Measurements from ENCODE around the gene OGT. TPM values are rescaled to one million over a fixed set of nuclear protein-coding genes. Genes with fewer than 3 reads are reported as not detected.
"Not testable (repeated sequence)": the region's sequence is repeated elsewhere in the genome, so short reads cannot be mapped to it uniquely, and the experiment has no call there.

The OGT gene
- 223 and 272 TPM in 2 replicates for total RNA-seq

- TF ChIP-seq CTCF (IDR thresholded peaks at IDR 0.05), result no peak
- Mint-ChIP-seq H3K9me3 (no peaks in the 10 kb centered on the region), H3K36me3 (ENCODE audit: low read depth) (peaks cover 35% of the 10 kb centered on the region), H3K4me3 (peak within 1 kb of the TSS; percentile 96), H3K27me3 (no peaks in the 10 kb centered on the region), H3K27ac (peak within 1 kb of the TSS; percentile 93), H3K4me1 (peaks cover 24% of the 10 kb centered on the region)
- ChIA-PET CTCF (interaction anchor here (1.0 kb wide), 2 partner anchors 10 kb away, joined by 4 to 5 read pairs; no protein-coding TSS in a partner anchor), POLR2A (interaction anchor here (0.5 to 5.4 kb wide), 17 partner anchors 10 to 1399 kb away, joined by 3 to 79 read pairs (median 4); partner anchors contain the start of genes MED12, NONO, TAF1 and ZMYM3)
- intact Hi-C loops (cut with micrococcal nuclease), result loop anchor here (1.0 to 10.0 kb wide), 6 partner anchors 8 to 468 kb away; partner anchors contain the start of genes IL2RG, SNX12, TAF1 and ZMYM3
- peak; percentile 77 for DNase-seq
- ATAC-seq (ENCODE audit: low read depth), result peak; percentile 82
Measured at GRCh38 chrX:71532753-71533425, at the start of gene OGT. Gene OGT (plus strand): TSS chrX:71533104. CDS start chrX:71533300, 196 bp downstream.

DNA sequence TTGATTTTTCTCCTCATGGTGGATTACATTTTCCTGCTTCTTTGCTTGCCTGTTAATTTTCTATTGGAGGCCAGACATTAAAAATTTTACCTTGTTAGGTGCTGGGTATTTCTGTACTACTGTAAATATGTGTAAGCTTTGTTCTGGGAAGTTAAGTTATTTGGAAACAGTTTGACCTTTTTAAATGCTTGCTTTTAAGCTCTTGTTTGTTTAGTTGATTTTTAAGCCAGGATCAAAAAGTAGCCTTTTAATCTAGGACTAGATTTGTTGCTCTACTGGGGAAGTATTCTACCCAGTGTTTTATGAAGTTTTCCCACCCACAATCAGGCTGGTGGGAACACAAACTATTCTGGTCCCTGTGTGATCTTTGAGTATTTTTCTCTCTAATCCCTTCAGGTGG is 45.1 kb upstream of the OGT start:
- no peak for TF ChIP-seq CTCF (IDR thresholded peaks at IDR 0.05)
- CTCF ChIA-PET, result no interaction called here
- no peak for ATAC-seq (ENCODE audit: low read depth)
- H3K27me3 Mint-ChIP-seq, result no peaks in the 10 kb centered on the region
- H3K4me3 Mint-ChIP-seq, result no peak overlapping the region
- H3K9me3 Mint-ChIP-seq, result no peaks in the 10 kb centered on the region
- intact Hi-C loops (cut with micrococcal nuclease), result no loop called here
- POLR2A ChIA-PET, result no interaction called here
- H3K4me1 Mint-ChIP-seq, result peaks cover 5% of the 10 kb centered on the region
- H3K27ac Mint-ChIP-seq, result no peak overlapping the region
- no peak for DNase-seq
- no peaks in the 10 kb centered on the region for H3K36me3 Mint-ChIP-seq (ENCODE audit: low read depth)

- ATAC-seq (ENCODE audit: low read depth) (no peak), DNase-seq (no peak)
- intact Hi-C loops (cut with micrococcal nuclease), result no loop called here
- Mint-ChIP-seq H3K27ac (no peak overlapping the region), H3K36me3 (ENCODE audit: low read depth) (no peaks in the 10 kb centered on the region), H3K4me3 (no peak overlapping the region), H3K27me3 (no peaks in the 10 kb centered on the region), H3K4me1 (peaks cover 4% of the 10 kb centered on the region), H3K9me3 (no peaks in the 10 kb centered on the region)
- no peak for TF ChIP-seq CTCF (IDR thresholded peaks at IDR 0.05)
- ChIA-PET CTCF (interaction anchor here (0.6 kb wide), 1 partner anchor 118 kb away, joined by 3 read pairs; no protein-coding TSS in a partner anchor), POLR2A (no interaction called here)
Measured at GRCh38 chrX:71489540-71489939, 43.4 kb upstream of the OGT start.

- intact Hi-C loops (cut with micrococcal nuclease), result no loop called here
- no peak for TF ChIP-seq CTCF (IDR thresholded peaks at IDR 0.05)
- H3K27ac Mint-ChIP-seq, result no peak overlapping the region
- no peaks in the 10 kb centered on the region for H3K36me3 Mint-ChIP-seq (ENCODE audit: low read depth)
- DNase-seq (no peak), ATAC-seq (ENCODE audit: low read depth) (no peak)
- ChIA-PET POLR2A (no interaction called here), CTCF (no interaction called here)
- H3K4me1 Mint-ChIP-seq, result no peaks in the 10 kb centered on the region
- H3K9me3 Mint-ChIP-seq, result no peaks in the 10 kb centered on the region
- no peak overlapping the region for H3K4me3 Mint-ChIP-seq
- no peaks in the 10 kb centered on the region for H3K27me3 Mint-ChIP-seq
Measured at GRCh38 chrX:71492231-71493065, 40.5 kb upstream of the OGT start.

GRCh38 chrX:71493111-71493613 is 39.7 kb upstream of the OGT start:
- no peak for TF ChIP-seq CTCF (IDR thresholded peaks at IDR 0.05)
- no peaks in the 10 kb centered on the region for H3K9me3 Mint-ChIP-seq
- ChIA-PET POLR2A (no interaction called here), CTCF (no interaction called here)
- H3K4me1 Mint-ChIP-seq, result no peaks in the 10 kb centered on the region
- H3K27ac Mint-ChIP-seq, result no peak overlapping the region
- ATAC-seq (ENCODE audit: low read depth) (no peak), DNase-seq (no peak)
- H3K36me3 Mint-ChIP-seq (ENCODE audit: low read depth), result no peaks in the 10 kb centered on the region
- H3K27me3 Mint-ChIP-seq, result no peaks in the 10 kb centered on the region
- intact Hi-C loops (cut with micrococcal nuclease), result no loop called here
- H3K4me3 Mint-ChIP-seq, result no peak overlapping the region

DNA sequence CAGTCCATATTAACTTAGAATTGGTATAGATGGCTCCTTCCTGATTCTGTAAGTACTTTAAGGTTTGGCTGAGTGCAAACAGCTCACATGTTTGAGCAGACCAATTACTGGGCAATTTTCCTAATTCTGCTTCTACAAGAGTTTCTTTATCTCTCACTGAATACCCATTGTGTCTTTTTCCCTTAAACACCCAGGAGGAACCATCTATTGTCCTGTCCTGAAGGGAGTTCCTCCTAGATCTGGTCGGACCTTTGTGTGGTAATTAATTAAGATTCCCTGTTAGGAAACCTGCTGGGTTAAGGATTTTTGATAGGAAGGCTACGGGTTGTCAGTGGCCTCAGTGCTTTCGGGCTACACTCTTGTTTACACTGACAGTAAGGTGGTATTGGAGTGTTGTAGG is 36.9 kb upstream of the OGT start:
- H3K9me3 Mint-ChIP-seq; intact Hi-C loops (cut with micrococcal nuclease); DNase-seq; H3K27me3 Mint-ChIP-seq; ATAC-seq (ENCODE audit: low read depth); H3K4me3 Mint-ChIP-seq; H3K4me1 Mint-ChIP-seq; CTCF ChIA-PET; H3K27ac Mint-ChIP-seq; POLR2A ChIA-PET; H3K36me3 Mint-ChIP-seq (ENCODE audit: low read depth): not testable (repeated sequence)

Data from activated B cell treated with CpG ODN at 0.5 μM for 24 hours (primary cell).